NCI-H128 (cell line): ENCODE data around the gene KMT2D.

Source experiments
- DNase-seq: peaks from one replicate; lab custom pipeline; 2025; ENCODE audit not compliant: unreplicated experiment; lab: John Stamatoyannopoulos, UW

KMT2D gene, protein sequence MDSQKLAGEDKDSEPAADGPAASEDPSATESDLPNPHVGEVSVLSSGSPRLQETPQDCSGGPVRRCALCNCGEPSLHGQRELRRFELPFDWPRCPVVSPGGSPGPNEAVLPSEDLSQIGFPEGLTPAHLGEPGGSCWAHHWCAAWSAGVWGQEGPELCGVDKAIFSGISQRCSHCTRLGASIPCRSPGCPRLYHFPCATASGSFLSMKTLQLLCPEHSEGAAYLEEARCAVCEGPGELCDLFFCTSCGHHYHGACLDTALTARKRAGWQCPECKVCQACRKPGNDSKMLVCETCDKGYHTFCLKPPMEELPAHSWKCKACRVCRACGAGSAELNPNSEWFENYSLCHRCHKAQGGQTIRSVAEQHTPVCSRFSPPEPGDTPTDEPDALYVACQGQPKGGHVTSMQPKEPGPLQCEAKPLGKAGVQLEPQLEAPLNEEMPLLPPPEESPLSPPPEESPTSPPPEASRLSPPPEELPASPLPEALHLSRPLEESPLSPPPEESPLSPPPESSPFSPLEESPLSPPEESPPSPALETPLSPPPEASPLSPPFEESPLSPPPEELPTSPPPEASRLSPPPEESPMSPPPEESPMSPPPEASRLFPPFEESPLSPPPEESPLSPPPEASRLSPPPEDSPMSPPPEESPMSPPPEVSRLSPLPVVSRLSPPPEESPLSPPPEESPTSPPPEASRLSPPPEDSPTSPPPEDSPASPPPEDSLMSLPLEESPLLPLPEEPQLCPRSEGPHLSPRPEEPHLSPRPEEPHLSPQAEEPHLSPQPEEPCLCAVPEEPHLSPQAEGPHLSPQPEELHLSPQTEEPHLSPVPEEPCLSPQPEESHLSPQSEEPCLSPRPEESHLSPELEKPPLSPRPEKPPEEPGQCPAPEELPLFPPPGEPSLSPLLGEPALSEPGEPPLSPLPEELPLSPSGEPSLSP (N-terminal part only)

DNA sequence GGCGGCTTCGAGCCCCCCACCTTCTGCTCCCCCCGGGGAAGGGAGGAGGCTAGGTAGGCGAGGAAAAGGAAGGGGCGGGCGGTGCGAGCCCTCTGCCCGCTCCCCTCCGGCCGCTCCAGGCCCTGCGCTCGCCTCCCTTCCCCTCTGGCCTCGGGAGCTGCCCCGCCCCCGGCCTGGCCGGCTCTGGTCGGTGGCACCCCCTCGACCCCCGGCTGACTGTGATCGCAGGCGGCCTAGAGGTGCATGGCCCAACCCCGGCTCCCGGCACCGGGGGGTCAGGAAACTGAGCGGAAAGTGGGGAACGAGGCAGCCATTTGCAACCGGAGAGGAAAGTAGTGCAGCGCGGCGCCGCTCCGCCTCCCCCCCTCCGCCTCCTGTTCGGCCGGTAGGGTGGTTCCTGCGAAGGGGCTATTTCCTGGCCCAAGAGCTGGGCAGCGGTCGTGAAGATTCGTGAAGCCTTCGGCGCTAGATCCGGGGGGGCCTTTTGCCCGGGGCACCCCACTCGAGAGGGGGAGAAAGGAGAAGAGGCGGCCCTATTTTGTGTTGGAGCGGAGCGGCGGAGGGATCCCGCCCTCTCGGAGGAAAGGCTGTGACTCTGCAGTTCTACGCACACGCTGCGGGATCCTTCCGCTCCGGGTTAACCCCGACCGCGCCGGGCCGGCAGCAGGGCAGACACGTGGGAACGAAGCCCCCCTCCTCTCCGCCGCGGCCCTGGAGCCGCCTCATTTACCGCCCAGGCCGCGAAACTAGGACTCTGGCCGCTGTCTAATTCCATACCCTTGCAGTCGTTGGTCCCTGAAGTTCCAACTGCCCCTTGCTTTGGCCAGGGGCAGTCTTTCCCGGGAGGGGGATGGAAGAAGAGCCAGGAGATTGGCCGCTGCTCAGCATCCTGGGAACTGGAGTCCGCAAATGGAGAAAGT, at the start of gene KMT2D:
KMT2D (minus strand) TSS at position 558 of the 920 bp plus-strand sequence. CDS start 5,470 bp downstream, outside the sequence.
- DNase-seq, result peak; percentile 93

DNA sequence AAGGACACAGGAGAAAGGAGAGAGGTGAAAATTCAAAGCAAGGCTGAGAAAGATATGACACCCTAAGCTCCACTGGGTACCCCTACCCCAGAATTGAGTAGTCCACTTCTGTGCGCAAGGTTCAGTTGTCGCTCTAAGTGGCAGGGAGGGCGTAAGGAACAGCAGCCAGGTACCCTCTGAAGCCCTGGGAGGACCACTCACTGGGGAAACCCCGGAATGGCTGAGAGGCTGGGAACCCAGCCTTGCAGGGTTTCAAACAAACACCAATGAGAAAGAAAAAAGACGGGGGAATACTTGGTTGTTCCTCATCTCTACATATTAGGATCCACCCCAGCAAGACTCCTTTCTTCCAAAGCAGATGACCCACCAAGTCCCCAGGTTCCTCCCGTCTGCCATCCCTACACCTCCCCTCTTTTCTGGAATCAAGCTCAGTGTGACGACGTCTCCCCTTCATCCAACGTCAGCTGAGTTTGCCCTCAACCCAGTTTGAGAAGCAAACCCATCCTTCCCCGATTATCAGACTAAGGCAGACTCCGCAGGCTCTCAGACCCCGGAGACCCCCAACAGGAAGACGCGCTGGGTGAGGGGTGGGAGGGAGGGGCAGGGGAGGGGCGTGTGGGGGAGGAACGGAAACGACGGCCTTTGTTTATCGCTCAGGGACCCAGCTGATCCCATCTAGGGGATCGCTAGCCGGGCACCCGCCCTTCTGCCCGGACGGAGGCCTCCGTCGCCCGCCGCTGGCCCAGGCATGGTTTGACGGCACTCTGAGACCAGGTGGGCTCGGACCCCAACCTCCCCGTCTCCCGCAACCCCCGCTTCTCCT, 49.3 kb upstream of the KMT2D start:
- DNase-seq, result no peak

- no peak for DNase-seq
These were observed 48.4 kb upstream of the KMT2D start for GRCh38 chr12:49108958-49109404.

DNA sequence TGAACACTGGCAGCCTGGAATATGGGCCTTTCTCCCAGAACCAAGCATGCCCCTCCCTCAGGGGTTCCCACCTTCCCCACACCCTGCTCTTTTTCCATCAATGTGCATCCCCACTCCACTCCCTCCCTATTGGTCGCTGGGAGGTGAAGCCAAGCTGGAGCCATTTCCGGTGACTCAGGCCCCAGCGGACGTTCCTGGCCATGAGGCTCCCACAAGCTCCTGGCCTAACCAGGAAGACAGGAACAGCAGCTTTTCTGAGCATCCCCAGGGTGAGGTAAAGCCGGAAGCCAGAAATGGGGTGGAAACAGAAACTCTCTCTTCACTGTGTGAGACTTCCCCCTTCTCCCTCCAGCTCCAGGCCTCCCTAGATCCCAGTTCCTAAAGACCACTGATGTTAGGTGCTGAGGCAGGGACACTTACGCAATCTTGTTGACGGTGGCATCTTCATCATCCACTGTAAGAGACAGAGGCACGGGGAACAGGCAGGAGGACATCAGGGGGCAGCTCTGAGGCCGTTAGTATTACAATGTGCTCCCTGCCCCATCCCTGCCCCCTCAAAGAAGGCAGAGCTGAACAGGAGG, 45.0 kb upstream of the KMT2D start:
- DNase-seq, result no peak

DNA sequence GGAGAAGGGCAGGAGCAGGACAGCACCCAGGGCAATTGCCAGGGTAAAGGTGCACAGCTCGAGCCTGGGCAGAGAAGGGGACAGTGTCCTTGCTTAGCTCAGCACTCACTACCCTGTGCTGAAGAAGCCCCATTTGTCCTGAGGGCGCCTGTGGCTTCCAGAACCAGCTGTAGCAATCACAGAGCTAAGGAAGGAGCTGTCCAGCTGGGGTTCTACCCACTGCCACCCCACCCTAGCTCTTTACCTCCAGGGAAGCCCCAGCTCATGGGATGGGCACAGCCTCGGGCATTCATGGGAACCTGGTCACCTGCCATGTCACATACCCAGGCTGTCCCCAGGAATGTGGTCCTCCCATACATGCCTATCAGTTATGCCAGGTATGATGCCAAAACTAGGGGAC, 44.2 kb upstream of the KMT2D start:
- no peak for DNase-seq

- DNase-seq, result no peak
These were observed 39.8 kb upstream of the KMT2D start for GRCh38 chr12:49100380-49100779.

DNA sequence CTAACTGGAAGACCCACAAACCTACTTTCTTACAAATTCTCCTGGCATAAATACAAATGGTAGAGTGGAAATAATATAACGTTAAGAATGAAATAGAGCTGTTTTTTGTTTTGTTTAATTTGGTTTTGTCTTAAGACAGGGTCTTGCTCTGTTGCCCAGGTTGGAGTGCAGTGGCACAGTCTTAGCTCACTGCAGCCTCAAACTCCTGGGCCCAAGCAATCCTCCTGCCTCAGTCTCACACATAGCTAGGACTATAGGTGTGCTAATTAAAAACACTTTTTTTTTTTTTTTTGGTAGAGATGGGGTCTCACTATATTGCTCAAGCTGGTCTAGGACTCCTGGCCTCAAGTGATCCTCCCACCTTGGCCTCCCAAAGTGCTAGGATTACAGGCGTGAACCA, 38.1 kb upstream of the KMT2D start:
- DNase-seq, result no peak

- peak; percentile 11 for DNase-seq
These were observed 37.4 kb upstream of the KMT2D start for GRCh38 chr12:49098035-49098451.

DNA sequence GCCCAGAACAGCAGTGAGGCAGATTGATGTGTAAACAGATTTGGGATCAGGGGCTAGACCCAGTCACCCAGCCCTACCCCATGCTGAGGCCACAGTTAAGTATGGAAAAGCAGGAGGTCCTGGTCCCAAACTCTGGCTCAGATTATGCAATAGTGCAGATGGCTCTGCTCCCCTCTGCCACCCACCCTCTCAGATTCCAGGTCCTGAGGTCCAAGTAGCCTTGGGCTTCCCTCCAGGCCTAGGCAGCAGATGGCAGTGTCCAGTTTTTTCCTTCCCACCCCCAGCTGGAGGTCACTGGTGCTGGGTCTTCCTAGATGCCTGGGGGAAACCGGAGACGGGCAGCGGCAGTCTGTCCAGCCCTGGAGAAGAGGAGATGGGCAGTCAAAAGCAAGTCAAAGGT, 36.8 kb upstream of the KMT2D start:
- DNase-seq, result no peak

DNA sequence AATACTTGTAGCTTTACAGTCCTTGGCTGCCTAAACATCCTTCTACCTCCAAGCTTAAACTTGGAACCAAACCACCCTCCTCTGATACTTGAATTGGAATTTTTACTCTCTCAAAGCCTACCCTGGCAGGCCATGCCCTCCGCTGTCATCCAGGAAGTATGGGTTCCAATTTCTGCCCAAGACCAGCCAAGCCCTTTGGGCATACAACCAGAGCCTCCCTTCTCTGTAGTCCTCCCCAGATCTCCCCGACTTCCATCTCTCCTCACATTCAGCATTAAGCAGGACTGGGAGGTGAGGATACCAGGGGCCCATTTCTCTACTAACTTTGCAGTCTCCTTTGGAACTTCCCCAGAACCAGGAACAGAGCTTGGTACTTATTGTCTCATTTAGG, 34.4 kb upstream of the KMT2D start:
- no peak for DNase-seq

DNA sequence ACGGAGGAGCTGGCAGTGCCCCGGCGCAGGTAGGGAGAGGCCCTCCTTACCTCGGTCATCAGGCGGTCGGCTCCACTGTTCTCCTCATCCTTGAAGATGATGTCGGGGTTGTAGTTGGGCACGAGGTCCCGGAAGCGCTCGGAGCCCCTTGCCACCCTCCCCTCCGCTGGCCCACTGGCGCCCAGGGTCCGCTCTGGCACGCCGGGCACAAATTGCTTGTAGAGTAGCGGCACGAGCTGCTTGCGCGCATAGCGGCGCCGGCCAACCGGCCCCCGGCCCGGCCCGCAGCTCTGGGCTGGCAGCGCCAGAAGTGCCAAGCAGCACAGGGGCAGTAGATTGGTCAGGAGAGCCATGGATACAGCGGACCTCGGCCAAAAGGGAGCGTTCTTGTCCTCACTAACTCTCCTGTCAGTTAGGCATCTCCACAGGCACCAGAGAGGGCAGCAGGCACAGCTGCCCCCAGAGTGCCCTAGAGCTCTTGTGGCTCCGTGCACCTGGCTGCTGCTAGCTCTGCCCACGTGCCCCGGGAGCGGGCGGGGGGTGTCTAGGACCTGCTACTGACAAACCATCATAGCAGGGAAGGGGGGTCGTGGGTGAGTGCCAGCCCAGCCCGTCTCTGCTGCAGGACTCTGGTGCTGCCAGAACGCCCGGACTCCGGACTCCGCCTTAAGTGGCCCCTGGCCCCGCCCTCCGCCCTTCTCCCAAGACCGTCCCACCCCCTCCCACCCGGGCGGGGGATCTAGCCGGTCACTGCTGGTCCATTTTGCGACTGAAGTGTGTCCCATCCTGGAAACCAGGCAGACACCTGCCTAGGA, 33.8 kb upstream of the KMT2D start, which contains the start of gene DHH:
DHH (minus strand) TSS at position 642 of the 815 bp plus-strand sequence; CDS start at position 353, 289 bp downstream.
- peak; percentile 51 for DNase-seq

DNA sequence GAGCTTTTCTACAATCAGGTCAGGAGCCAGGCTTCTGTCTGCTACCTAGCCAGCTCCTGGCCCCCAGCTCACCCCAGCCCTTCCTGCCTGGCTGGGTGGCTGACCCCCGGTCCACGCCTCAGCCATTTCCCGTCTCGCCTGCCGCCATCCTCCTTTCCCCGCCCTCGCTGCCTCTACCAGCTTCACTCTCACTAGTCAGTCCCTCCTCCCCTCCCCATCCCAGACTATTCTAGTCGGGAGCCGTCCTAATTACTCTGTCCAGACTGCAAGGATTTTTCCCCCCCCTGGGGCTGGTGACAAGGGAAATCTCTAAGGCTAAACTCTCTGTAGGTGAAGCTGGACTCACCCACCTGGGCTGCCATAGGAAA, 33.2 kb upstream of the KMT2D start:
- DNase-seq, result no peak

DNA sequence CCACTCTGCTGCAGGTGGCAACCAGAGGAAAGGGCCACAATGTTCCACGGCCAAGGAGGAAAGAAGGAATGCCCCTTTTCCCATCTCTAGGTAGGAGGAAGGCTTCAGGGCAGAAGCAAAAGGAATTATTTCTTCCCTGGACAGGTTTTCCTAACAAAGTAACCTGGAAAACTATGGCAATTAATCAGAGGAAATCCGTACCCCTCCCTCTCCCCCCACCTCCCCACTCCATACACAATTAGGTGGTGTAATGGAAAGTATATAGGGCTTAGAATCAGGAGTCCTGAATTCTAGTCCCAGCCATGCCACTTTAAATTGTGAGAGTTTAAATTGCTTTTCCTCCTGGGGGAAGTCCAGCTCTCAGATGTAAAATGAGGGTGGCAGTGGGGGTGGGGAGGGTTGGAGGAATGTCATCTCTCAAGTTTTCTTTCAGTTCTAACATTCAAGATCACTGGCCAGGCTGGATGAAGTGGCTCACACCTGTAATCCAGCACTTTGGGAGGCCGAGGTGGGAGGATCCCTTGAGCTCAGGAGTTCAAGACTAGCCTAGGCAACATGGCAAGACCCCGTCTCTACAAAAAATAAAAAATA, 32.3 kb upstream of the KMT2D start:
- DNase-seq, result no peak

DNA sequence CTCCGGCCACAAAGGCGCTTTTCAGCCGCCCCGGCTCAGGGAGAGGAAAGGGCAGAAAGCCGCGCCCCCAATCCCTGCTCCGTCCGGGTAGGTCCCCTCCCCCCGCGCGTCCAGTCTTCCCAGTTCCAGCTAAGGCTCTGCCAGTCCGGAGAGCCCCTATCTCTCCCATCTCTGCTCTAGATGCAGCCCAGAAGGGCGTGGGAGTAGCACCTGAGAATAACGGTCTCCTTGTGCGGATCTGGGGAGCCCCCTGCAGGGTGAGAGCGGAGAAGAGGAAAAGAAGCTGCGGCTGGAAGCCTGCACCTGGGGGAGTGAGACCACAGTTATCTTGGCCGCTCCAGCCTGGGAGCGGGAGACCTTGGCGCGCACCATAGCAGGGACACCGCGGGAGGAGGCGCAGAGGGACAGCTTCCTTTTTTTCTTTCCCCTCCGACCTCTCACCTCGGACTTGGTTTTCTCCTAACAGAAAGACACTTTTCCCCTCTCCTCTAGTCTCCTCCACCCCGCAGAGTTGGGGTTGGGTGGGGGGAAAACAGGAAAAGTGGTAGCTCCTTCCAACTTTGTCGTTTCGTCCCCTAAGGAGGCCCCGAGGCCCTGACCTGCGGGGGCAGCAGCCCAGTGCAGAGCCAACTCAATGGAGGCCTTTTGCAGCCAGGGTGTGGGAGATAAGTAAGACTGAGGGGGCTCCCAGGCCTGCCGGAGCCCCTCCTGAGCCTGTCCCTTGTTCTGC, 31.7 kb upstream of the KMT2D start:
- no peak for DNase-seq

- no peak for DNase-seq
These were observed 31.2 kb upstream of the KMT2D start for GRCh38 chr12:49091836-49092085.

DNA sequence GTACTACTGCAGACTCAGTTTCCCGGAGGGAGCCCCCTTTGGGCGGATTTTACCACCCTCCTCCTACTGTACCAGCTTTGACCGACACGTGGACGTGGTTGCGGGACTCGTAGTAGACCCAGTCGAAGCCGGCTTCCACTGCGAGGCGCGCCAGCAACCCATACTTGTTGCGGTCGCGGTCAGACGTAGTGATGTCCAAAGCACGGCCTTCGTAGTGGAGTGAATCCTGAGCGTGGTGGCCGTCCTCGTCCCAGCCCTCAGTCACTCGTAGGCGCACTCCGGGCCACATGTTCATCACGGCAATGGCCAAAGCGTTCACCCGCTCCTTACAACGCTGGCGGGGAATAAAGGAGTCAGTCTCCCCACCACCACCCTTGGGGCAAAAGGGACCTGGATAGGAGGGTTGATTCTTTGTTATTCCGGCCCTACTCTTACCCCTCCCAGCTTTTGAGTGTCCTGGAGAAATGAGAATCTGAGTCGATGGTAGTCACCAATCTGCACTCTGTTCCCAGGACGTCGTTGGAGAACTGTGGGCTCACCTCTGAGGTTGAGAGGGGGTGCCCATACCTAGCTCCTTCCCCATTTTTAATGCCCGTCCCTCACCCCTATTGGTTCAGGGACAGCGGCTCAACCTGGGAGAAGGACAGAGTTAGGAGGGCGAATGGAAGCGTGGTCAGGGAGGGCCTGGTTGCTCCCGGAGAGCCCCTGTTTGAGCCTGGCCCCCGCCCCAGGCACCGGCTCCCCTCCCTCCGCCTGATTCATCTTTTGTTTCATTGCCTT, 30.7 kb upstream of the KMT2D start:
- DNase-seq, result no peak
